ENCODE data around the gene HEY2. TPM values are rescaled to one million over a fixed set of nuclear protein-coding genes. Genes with fewer than 3 reads are reported as not detected.

The HEY2 gene
- polyA plus RNA-seq, 4 donors, result 0.87 to 8.4 (median 7.5) TPM

DNA sequence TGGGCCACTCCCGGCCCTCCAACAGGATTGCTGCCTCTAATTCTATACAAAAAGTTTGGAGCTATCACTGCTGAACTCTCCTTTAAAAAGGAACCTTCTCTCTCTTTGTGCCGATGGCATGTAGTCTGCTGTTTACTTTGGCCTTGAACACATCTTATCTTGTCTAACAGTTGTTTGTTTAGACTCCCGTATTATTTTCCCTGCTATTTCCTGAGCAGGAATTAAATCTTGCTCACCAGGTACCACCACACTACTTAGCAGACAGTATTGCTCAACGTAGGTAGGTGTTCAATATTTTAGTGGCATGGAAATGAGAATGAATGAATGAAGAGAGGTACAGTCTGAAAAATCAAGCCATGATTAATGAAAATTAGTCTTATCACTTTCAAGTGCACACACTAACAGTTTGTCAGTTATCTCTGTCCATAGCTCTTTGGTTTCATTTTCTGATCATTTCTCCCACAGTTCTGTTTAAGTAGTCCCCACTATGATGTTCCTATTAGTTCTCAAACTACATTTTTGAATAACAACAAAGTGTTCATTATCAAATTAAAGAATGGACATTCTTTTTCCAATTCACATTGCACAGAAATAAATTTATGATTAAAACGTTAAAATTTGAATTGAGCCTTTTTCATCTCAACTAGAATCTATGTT lies 6.8 kb upstream of the HEY2 start:
- DNase-seq (ENCODE audit: low read depth in 4 of 4, low spot score in 3 of 4), result no peak

DNA sequence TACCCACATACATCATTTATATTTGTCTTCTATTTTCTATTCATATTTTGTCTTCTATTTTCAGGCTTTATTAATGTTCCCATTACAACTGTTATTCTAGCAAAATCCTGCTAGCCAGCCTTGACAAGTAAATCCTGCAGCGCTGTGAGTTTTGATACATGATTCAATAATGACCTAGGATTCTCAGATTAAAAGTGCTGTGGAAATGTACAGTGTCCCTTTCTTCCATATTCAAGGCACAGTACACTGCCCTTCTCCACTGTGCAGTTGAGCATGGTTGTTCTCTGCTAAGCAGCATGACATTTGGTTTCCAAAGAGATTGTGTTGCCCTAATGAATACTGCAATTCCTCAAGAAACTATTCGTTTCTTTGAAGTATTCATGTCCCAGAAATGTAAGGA lies 5.8 kb upstream of the HEY2 start:
- no peak for DNase-seq (ENCODE audit: low read depth in 4 of 4, low spot score in 3 of 4)

DNA sequence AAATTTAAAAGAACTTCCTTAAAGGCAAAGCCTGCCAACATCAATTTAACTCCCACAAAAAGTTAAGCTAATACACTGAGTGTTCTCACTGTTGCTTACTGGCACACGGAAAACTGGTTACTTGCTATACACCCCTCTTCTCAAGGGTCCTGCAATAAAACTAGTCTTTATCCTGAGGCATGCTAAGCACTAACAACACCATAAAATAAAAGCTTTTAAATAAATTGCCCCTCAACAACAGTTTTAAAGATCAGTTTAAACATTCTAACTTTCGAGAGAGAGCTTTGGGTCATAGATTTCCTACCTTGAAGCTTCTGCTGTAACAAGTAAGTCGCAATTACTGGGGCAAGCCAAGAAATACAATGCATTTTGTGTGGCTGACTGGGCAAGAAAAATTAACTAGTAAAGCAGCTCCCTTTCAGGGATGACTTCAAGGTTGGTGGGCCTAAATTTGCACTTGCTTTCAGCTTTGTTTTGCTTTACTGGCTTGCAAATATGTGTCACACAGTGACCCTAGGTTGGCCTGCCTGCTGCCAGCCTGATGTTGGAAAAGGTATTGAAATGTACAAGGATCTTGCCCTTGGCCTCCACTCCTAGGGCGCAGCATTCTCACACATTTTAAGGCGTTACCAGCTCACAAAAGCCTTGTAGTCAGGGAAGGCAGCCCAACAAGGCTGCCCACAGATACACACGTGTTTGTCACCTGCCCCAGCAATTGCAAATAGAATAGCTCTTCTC lies 4.0 kb upstream of the HEY2 start:
- no peak for DNase-seq (ENCODE audit: low read depth in 4 of 4, low spot score in 3 of 4)

DNA sequence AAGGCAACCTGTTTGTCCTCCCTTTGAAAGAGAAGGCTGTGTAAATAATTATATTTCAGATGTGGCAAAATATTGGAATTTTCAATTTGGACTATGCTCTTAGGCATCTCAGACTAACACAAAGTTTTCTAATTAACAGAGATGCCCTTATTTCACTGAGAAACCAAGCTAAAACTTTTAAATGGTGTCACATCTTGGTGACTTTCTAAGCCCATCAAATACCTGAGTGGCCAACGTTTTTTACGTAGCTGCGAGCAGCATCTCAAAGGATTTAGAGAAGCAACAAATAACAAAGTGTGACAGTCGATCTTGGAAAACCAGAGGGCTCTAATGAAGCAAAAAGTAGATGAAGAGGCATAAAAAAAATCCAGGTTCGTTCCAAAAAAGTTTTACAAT lies 3.4 kb upstream of the HEY2 start:
- no peak for DNase-seq (ENCODE audit: low read depth in 4 of 4, low spot score in 3 of 4)

GRCh38 chr6:125746731-125747588 lies 2.5 kb upstream of the HEY2 start:
- DNase-seq (ENCODE audit: low read depth in 4 of 4, low spot score in 3 of 4), result peak in 2 of 4 donors; percentile 52 to 54

GRCh38 chr6:125747589-125748405 lies 1.6 kb upstream of the HEY2 start:
- DNase-seq (ENCODE audit: low read depth in 4 of 4, low spot score in 3 of 4), result no peak

DNA sequence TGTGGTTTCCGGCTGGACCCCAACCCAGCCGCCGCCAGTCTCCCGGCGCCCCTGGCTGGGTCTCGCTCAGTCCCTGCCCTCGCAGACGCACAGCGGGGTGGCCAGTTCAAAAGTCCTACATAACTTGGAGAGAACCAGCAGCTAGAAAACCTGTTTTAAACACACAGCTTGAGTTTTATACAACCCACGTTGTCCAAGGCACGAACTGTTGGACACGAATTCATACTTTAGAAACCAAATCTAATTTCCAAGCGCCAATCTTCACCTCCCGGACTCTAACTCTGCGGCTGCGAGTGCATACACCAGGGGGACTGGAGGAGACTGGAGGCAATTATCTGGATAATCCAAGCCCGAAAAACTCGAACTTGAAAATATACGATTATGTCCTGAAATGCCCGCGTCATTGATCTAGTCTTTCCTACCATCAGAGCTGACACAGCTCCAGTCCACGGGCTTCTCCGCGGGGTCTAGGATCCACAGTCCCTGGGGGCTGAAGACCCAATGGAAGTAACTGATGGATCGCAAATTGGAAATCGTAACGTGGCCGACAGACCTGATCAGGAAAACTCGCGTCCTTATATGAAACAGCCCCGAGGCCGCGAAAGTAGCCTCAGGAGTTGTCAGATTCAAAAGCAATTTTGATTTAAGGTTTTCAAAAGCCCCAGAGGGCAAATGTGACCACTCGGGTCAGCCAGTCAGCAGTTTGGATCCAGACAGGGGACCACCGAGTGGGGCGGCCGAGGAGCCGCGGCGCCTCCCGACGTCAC lies 843 bp upstream of the HEY2 start:
- DNase-seq (ENCODE audit: low read depth in 4 of 4, low spot score in 3 of 4), result no peak

DNA sequence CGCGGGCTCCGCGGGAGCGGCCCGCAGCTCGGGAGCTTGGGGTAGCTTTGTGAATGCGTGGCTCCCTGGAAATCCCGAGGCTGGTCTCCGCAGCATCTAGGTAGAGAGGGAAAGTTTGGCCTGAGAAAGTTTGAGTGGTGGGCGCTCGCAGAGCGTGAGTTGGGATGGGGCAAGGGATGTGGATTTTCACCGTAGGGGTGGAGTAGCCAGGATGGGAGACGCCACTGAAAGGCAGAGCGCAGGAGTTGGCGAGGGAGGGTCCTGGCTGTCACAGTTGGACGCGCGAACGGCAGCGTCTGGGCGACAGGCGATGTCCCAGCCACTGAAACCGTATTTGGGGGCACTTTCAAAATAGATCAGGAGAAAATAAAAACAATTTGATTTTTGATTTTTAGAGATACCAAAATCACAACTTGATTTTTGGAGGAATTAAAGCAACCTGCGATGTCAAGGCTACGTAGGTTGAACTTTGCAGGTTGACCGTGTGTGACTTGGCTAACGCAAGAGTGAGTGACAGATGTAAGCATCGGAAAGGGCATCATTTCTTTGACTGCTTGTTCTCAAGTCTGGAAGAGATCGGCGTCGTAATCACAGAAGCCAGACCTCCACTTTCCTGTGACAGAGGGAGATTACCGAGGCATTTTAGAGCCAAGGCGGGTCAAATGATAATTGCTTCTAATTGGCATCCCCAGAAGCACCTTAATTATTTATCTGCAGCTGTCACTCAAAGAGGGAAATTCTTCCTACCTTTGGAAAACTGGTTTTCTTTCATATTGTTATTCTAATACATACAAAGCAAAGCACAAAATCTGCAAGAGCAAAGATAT lies 646 bp downstream of the HEY2 start:
- DNase-seq (ENCODE audit: low read depth in 4 of 4, low spot score in 3 of 4), result no peak

DNA sequence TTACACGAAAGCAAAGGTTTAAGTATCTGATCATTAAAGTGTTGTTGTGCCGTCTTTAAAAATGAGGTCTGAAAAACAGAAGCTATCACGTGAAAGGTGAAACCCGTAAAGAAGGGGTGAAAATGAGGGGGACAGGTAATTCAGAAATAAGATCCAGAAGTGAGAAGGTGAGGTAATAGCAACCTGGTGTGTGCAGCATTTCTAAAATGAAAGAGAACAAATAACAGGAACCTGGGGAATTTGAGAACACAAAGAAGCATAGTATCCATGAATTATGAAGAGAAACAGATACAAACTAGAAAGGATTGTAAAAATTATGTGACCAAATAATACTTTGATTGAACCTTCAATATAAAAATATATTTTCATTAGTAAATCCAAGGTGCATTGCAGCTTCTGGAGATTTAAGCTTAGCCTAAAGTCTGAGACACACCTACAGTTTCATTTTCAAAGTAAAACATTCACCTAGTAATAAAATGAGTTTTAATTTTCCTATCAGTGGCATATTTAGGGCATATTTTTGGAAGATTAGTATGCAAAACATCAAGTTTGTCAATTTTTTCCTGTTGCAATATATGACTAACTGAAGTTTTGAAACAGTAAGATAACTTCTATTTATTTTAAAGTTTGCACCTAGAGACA lies 1.4 kb downstream of the HEY2 start:
- no peak for DNase-seq (ENCODE audit: low read depth in 4 of 4, low spot score in 3 of 4)

GRCh38 chr6:125751334-125751916 lies 2.0 kb downstream of the HEY2 start:
- no peak for DNase-seq (ENCODE audit: low read depth in 4 of 4, low spot score in 3 of 4)

- DNase-seq (ENCODE audit: low read depth in 4 of 4, low spot score in 3 of 4), result no peak
Observed at GRCh38 chr6:125752773-125753172, 3.3 kb downstream of the HEY2 start.

DNA sequence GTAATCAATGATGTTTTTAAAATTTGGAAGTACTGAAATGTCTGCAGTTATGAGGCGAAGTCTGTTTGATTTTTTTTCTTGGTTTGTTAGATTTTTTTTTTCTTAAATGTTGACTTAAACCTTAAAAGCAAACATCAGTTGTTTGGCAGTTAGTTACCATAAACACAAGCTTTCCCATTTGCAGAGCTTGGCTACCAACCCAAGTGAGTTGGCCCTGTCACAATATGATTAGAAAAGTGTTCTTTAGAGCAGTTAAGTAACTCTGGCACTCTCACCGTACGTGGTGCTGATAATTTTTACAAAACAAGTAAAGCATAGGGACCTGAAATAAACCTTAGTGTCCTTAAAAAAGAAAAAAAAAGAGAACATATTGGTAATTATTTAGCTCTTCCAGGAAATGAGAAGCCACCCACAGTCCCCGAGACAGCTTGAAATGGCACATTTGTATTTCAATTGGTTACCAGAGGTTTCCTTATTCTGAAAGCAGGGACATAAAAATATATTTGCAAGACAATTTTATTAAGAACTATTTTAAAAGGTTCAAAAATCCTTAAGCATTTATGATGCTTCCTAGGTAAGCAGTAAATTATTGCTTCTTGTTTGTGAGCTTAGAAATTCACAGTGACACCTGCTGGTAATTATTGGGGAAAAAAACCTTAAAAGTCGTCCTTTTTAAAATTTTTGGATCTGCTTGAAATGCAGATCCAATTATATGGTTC lies 3.9 kb downstream of the HEY2 start:
- no peak for DNase-seq (ENCODE audit: low read depth in 4 of 4, low spot score in 3 of 4)

DNA sequence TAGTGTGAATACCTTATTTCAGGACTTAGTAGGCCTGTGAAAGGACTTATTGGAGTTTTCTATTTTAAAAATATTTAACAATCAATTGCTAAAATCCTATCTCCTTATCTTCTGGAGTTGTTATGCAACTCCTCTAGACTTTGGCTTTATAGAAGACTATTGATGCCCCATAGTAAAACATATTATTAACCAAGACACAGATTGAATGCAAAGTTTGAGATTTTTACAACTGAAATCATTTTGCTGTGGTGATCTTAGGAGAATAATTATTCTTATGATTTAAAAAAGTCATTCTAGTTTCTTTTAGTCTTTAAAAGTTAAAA lies 4.5 kb downstream of the HEY2 start:
- DNase-seq (ENCODE audit: low read depth in 4 of 4, low spot score in 3 of 4), result no peak

DNA sequence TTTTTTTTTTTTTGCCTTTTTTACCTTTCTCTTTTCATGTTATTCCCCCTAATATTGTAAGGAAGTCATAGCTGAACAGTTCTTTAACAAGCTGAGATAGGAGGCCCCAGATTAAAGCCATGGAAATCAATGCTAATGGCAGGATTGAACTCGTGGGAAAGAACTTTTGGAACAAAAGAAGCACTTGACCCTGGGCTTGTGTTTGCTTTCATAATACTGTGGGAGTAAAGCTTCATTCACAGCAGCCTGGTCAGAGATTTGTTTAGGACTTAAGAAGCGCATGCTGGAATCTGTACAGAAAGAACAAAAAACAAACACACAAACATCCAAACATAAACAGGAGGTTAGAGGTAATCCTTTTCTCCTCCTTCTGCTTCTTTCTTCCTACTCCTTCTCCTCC lies 5.1 kb downstream of the HEY2 start:
- no peak for DNase-seq (ENCODE audit: low read depth in 4 of 4, low spot score in 3 of 4)

- DNase-seq (ENCODE audit: low read depth in 4 of 4, low spot score in 3 of 4), result no peak
Observed at GRCh38 chr6:125759184-125759902, 9.9 kb downstream of the HEY2 start.

- no peak for DNase-seq (ENCODE audit: low read depth in 4 of 4, low spot score in 3 of 4)
Observed at GRCh38 chr6:125759959-125760457, 10.6 kb downstream of the HEY2 start.

GRCh38 chr6:125764121-125764671 lies 14.8 kb downstream of the HEY2 start:
- DNase-seq (ENCODE audit: low read depth in 4 of 4, low spot score in 3 of 4), result no peak

Data from left renal pelvis (tissue), 4 donors.